Activated CD4-positive, alpha-beta T cell treated with anti-CD3 and anti-CD28 coated beads, Interleukin-2, amount 50 U/mL, for 48 hours (primary cell): ENCODE data around the gene PIGH.

Source experiments
- DNase-seq, 2 experiments: peaks; one replicate each; pipeline ENCODE4 v3.0.0-alpha.2; 2020

Gene PIGH

DNA sequence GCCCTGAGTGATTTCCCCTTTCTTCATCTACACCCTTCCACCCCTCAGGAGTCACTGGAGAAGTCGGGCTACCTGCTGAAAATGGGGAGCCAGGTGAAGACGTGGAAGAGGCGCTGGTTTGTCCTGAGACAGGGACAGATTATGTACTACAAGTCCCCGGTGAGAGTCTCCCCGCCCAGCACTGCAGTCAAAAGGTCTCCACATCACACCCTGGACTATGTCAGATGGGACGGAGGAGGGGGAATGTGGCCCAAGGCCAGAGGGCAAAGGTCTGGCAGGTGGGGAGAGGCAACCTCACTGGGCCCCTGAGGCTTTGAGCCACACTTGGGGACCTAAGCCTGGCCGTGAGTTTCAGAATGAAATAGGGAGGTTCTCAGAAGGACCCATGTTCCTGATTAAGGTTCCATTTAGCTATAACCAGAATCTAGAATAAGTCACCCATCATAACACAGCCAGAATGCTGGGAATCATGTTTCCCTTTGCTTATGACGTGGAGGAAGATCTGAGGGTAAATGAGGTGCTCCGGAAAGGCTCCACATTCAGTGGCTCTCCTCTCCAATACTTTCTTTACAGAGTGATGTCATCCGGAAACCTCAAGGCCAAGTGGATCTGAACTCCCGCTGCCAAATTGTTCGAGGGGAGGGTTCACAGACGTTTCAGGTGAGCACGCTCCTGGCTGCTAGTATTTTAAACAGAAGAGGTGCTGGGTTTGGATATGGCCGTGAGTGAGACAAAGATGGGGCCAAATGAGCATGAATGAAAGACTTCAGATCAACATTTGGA is 26.6 kb downstream of the PIGH start:
- DNase-seq: no peak

DNA sequence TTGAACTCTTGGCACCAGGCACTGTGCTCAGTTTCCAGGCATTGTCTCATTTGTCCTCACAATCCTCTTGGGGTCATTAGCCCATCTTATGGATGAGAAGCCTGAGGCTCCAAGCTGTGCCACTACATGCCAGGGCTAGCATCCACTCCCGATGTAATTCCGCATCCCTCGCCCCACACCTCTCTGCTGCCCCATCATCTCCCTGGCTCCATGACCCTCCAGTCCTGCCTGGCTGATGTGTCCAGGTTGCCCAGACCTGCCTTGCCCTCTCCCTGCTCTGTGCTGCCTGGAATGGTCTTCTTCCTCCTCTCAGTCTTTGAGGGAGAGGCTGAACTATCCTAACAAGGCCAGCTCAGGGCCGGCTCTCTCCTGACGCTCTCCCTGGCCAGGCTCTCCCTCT is 27.5 kb downstream of the PIGH start:
- no peak for DNase-seq

DNA sequence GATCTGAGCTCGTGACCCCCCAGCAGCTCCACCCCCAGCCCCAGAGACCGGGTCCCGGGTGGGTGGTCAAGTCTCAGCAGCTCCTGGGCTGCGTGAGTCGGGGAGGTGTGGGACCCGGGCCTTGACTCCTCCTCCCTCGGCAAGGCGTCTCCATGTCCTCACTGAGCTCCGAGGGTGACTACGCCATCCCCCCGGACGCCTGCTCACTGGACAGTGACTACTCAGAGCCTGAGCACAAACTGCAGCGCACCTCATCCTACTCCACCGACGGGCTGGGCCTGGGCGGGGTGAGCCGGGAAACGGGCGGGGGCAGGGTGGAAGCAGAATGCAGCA is 28.1 kb downstream of the PIGH start:
- DNase-seq: no peak

DNA sequence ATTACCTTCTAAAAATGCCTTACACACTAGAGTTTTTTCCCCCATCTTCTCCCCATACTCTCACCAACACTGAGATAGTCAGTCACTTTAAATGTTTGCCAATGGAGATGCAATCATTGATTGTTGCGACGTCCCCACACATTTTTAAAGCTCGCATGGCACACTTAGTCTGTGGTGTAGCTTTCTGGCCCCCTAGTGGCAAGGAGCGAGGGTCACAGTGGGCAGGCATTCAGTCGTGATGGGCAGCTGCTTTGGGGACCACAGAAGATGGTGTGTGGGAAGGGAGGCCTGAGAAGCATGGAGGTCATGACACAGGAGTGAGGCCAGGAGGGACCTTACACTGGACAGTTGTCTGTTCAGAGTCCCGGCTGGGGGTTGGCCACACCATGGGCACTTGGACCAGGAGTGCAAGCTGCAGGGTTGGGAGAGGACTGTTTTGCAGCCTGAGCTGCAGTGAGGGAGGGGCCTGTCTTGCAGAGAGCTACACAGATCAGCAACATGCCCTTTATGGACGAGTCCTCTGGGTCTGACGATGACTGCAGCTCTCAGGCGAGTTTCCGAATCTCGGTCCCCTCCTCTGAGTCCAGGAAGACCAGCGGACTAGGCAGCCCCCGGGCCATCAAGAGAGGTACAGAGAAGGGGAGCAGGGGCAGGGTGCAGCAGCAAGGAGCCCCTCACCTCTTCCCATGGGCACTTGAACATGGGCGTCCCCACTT is 28.6 kb downstream of the PIGH start:
- DNase-seq: peak; percentile 74 to 78

DNA sequence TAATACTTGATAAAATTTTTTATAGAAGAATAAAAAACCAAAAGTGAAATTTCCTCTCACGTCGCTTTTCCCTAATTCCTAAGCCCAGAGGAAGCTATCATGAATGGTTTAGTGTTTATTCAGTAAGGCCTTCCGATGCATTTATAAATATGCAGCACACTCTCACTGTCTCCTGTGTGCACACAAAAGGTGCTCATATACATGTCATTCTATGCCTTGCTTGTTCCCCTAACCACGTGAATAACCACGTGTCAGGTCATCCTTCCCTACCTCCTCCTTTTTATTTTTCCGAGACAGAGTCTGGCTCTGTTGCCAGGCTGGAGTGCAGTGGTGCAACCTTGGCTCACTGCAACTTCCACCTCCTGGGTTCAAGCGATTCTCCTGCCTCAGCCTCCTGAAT is 29.6 kb downstream of the PIGH start:
- no peak for DNase-seq

DNA sequence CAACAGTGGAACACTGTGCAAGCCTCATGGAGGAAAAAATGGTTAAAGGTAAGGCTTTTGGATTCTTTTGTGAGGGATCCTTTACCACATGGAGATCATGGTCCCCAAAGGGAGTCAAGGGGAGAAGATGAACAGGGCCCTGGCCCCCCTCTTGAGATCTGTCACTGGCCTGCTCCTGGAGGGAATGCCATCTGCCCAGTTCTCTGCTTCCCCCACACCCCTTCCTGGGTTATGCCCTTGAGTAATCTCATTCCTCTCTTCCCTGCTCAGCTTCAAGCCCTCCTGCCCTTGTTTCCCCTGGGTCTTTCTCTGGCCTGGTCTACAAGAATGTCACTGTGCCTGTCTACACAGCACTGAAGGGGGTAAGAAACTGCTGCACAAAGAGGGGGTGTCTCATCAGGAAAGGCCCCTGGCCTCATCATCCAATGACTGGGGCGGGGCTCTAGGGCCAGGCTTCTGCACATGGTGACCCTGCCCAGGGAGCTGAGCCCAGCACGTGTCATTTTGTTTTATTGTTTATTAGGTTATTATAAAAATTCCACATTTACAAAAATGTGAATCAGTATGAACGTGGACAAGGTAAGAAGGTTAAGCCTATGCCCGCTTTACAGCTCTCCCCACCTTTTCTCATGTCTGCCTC is 30.3 kb downstream of the PIGH start:
- DNase-seq: no peak

DNA sequence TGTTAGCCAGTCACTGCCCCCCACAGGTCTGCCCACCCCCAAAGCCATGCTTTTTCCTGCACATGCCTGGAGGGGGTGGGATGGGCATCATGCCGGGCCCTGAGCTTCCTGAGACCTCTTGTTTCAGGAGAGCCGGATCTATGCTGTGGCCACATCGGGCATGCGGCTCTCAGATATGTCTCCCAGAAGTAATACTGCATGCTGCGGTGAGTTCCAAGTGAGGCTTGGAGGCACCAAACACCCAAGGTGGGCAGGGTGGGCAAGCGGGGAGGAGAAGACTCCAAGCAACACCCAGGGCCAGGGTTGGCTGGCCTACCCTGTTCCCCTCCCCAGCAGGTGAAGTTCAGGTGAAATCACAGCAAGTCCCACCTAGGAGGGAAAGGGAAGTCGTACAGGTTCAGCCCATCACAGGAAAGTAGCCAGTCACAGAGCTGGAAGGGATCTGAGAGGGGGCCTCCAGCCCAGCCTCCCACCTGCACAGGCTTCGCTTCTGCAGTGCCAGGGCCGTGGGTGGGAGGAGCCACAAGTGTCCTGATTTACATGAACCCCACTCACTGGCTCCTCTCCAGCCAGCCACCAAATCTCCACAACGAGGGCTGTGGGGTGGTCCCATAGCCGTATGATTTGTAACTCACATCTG is 30.9 kb downstream of the PIGH start:
- DNase-seq: no peak

DNA sequence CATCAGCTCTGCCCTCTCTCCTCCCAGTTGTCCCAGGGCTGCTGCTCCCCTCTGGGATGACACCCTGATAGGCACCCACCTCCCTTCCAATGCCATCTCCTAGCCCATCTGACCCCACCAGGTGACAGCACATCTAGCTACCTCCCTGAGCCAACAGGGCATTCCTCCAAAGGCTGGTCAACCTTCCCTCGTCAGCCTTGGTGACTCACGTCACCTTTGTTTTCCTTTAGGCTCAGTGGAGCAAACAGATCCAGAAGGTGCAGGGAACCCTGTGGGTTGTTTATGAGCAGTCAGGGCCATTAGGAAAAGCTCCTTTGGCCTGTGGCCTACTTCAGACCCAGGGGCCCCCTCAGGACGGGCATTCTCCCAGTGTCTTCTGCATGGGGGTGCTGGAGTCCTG is 32.4 kb downstream of the PIGH start:
- no peak for DNase-seq

DNA sequence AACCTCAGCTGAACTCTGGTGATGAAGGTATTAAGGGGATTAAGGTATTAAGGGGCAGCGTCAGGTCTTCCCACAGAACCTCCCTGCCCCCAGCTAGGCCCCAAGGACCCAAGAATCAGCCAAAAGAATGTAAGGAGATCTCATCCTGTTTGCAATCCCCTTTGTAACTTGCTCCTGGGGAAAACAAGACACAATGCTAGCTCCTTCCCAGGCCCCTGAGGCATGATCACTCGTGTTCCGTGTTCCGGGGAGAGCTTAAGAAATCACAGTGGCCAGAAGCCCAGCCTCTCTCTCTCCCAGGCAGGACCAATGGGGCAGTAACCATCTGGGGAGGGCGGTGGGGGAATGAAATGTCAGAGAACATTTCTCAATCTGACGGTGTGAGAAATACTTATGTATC is 33.2 kb downstream of the PIGH start:
- DNase-seq: no peak

DNA sequence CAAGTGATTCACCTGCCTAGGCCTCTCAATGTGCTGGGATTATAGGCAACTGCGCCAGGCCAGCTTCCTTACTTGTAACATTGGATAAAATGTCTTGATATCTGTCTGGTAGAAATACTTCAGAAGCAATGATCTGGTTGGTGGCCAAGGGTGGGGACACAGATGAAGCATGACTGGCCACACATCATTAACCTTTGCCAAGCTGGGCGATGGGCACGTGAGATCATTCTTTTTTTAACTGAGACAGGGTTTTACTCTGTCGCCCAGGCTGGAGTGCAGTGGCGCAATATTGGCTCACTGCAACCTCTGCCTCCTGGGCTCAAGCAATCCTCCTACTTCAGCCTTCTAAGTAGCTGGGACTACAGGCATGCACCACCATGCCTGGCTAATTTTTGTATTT is 35.8 kb downstream of the PIGH start:
- DNase-seq: no peak

DNA sequence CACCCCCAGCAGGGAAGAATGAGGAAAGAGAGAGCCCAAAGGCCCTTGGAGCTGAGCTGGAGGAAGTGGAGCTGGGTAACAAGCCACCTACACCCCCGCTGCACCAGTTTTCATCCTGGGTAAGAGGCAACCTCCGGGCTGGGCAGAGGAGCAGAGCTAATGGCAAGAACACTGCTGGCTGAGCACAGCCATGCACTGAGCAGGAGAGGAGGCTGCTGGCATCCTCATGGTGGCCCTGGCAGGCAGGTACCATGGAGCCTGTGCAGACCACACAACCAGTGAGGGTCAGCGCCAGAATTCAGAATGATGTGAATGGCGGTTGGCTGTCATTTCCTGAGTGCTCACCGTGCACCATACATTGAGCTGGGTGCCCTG is 37.3 kb downstream of the PIGH start:
- DNase-seq: no peak

DNA sequence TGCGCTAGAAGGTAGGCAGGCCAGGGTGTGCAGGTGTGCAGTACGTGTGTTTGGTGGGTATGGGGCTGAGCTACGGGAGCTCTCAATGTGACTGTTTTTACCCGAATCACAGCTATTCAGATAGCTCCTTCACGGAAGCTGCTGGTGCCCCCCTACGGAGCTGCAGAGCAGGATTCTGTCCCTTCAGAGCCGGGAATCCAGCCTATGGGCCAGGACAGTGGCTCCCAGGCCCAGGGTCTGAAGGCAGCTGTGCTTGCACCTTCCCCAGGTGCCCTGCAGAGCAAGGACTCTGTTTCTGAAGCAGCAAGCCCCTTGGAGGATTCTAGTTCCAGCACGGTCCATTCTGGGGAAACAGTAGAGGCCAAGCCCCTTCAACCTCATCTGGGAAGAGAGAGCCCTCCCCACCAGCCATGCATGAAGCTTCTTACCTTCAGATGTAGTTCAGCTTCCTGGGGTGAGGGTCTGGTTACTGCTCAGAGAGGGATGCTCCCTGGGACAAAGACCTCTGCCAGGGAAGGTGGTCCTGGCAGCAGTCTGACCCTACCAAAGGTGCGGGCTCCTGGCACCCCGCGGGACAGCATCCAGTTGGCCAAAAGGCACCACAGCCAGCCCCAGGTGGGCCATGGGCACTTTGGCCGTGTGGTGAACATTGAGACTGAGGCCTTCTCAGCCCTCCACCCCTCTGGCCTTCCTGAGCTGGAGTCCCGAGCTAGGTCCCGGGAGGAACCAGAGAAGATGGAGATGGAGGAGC is 37.9 kb downstream of the PIGH start:
- no peak for DNase-seq

DNA sequence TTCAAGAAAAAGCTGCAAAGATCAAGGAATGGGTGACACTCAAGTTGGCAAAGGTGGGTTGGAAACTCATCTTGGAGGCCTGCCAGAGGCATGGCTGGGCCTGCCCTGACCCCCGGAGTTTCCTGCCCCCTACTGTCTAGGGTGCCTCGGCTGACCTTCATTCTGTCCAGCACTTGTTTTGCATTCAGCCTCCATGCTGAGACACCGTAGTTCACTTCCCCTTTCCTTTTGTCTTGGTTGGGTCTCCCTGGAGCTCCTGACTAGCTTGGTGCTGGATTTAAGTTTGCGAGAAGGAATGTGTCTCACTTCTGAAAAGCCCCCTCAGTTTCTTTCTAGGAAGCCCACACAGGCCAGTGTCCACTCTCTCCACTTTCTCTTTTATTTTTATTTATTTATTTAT is 40.4 kb downstream of the PIGH start:
- no peak for DNase-seq

DNA sequence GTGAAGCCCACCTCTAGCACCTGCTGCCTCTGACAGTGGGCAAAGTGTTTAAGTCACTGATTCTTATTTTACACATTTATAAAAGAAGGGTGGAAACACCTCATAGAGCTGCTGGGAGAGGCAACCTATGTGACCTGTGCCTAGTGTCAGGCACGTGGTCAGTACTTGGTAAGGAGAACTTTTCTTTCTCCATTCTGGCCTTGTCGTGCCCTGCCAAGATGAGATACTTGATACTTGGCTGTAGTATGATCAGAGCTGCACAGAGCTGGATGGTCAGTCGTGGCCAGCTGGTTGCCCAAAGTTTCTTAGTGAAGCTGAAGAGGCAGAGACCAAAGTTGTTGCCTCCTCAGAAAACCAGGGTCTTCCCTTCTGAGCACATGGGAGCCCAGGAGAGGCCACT is 42.4 kb downstream of the PIGH start:
- DNase-seq: no peak

DNA sequence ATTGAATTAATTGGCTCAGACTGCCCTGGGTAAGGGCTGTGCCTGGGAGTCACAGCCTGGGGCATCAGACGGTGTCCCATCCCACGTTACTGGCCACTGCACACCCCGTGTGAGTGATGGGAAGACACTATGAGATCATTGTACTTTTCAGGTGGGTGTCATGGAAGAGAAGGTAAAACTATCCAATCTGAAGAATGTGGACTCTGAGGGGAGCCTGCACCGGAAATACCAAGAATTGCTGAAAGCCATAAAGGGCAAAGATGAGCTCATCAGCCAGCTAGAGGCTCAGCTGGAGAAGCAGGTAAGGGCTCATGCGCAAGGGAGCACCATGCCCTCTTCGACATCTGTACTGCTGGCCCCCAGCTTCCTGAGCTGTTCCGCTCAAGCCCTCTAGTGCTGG is 43.0 kb downstream of the PIGH start:
- DNase-seq: no peak

DNA sequence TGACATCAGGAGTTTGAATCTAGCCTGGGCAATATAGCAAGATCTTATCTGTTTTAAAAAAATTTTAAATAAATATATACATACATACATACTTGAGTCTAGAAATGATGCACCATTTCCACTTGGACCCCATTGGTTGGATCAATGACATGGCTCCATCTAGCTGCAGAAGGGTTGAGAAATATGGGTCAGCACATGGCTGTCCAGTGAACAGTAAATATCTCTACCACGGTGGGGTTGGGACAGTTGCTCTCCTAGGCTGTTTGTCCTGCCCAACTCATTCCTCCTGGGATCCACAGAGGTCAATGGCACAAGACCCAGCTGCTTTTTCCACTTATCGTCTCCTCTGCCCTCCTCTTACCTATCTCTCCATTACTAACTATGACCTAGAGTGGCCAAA is 43.4 kb downstream of the PIGH start:
- no peak for DNase-seq

DNA sequence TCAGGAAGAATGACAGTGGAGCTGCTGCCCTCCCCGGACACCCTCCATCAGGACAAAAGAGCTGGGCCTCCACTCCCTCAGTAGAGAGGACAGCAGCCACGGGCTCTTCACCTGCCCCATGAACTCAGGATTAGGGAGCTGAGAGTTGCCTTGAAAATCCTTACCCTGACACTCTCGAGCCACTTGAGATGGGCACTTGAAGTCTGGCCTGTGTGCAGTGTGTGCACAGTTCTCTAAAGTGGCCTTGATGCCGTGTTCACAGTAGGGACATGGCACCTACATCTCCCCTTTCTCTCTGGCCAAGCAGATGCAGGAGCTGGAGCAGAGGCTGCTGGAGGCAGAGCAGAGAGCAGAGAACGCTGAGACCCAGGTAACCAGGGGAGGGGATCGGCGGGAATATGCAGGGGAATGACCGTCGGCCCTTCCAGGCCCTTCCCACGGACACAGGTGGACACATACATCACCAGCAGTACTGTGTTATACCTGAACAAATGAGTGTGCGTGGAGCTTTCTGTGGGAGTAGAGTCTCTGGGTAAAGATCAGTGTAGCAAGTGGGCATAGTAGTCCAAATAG is 44.5 kb downstream of the PIGH start:
- no peak for DNase-seq

DNA sequence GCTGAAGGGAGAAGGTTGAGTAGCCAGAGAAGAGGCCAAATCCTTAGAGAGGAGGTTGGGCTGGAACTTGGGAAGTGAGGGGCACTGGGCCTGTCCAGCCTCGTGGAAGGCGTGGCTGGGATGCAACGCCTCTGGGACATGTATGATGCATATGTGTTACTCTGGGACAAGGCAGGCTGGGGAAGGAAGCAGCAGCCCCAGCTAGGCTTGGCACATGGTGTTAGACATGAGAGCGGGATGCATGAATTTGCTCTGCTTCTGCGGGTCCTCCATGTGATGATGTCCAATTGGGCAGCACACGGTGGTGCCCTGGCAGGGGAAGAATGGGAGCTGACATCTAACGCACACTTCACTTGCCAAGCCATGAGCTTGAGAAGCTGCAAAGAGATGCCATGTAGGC is 45.7 kb downstream of the PIGH start:
- no peak for DNase-seq

DNA sequence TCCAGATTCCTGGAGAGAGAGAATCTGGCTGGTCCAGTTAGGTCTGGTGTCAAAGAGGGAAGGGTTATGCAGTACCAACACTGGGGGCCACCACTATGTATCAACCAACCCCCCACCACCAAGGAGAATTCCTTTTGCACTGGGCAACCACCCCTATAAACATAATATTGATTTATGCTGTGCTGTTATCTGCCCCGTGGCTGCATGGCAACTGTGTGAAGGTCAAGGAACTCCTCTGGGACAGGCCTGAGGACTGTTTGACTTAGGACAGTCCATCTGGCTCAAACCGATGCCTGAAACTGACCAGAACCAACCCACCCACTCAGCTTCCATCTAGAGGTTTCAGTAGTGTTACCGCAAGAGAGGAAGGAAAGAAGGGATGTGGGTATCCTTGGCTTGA is 46.5 kb downstream of the PIGH start:
- DNase-seq: no peak

DNA sequence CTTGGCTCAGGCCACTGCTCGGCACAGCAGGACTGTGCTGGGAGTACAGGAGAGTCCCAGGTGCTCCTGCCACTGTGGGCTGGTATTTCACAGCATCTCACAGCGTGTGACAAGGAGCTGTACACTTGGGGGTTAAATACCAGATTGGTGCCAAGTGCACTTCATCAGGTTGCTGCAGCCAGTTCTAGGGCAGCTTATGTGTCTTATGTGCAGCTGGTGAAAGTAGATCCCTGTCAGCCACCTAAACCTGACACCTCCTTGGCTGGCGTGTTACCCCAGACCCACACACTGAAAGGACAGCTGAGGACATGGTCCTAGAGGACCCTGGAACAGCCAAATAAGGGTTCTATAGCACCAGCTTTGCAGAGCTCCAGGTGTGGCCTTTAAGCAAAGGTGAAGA is 48.1 kb downstream of the PIGH start:
- DNase-seq: no peak

DNA sequence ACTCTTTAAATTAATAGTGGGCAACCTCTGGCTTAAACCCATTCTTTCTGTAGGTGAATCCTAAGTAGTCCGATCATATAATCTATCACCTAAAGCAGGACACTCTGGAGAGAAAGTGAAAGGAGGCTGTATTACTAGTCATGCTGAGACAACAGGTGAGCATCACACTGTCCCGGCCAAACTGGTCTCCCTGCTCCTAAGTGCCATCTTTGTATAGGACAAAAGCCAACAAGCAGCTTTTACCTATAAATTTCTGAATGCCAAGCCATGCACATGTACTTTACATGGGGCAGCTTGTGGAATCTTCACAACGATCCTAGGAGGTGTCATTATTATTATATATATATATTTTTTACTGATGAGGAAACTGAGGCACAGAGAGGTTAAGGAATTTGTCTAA is 48.9 kb downstream of the PIGH start:
- no peak for DNase-seq

DNA sequence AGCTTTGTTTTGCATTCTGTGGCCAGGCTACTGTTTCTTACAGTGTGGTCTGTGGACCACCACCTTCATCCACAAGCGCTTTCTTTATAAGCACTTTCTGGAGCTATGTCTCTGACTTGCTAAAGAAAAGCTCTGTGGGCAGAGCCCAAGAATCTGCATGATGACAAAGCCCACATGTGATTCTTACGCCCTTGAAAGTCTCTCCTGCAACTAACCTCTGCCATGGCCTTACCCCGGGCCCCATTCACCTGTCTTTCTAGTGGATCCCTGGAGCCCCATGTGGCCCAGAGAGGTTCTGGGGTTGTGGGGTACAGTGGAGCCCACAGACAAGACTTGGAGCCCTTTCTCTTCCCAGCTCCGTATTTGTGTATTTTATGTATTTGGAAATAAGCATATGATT is 50.3 kb downstream of the PIGH start:
- no peak for DNase-seq

DNA sequence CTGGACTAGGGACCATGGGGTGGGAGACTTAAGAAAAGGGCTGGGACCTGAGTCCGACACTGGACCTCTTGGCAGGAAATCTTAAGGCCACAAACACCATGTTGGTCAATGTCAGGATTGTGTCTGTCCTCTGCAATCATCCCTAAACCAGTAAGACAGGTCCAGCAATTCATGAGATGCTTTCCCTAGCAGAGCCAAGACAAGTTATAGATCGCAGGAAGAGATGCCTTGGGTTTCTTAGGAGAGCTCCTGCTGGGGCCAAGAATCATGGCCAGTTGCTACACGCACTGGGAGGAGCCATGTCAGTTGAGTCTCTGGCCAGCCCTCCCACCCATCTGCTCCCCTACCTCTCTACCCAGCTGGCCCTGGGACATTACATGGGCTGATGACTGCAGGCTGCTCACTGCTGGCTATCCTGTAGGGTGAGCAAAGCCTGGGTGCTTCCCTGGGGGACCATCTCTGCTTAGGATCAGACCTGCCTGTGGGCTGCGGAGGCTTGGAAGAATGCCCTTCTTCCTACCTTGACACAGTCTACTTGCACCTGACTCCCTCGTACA is 52.8 kb downstream of the PIGH start:
- no peak for DNase-seq
